HepG2 (cell line): ENCODE measurements around the gene FAM174C. TPM values are rescaled to one million over a fixed set of nuclear protein-coding genes. Genes with fewer than 3 reads are reported as not detected.

Experiments used
- BRF2 ChIP-seq: sonication (generic); formaldehyde crosslinking; IDR thresholded peaks from 2 replicates; pipeline ENCODE4 v1.8.1; 2022; ENCODE audit warnings: mild to moderate bottlenecking, missing genetic modification reagents
- CBX5 ChIP-seq: sonication (generic); formaldehyde crosslinking; IDR thresholded peaks from 2 replicates; pipeline ENCODE4 v1.4.0; 2020; ENCODE audit warnings: missing genetic modification reagents, borderline replicate concordance
- E2F1 ChIP-seq: sonication (generic); formaldehyde crosslinking; IDR thresholded peaks from 2 replicates; pipeline ENCODE4 v1.5.0; 2020; ENCODE audit warnings: missing genetic modification reagents
- FOXO4 ChIP-seq: sonication (generic); formaldehyde crosslinking; conservative IDR thresholded peaks from 2 replicates; pipeline ENCODE4 v1.8.1; 2023; ENCODE audit warnings: missing genetic modification reagents
- HDAC1 ChIP-seq: sonication (generic); formaldehyde crosslinking; IDR thresholded peaks from 2 replicates; pipeline ENCODE4 v1.5.1; 2020; ENCODE audit warnings: mild to moderate bottlenecking, missing genetic modification reagents
- HNRNPH1 ChIP-seq: fragments of 200-400 bp; formaldehyde crosslinking; optimal IDR thresholded peaks from 2 replicates; pipeline ENCODE3; 2017; ENCODE audit warnings: mild to moderate bottlenecking, low read depth, low read length
- JUND ChIP-seq: sonication (generic); formaldehyde crosslinking; IDR thresholded peaks from 2 replicates; pipeline ENCODE4 v1.8.0; 2022; ENCODE audit warnings: mild to moderate bottlenecking, missing genetic modification reagents
- PAXIP1 ChIP-seq: sonication (generic); formaldehyde crosslinking; conservative IDR thresholded peaks from 2 replicates; pipeline ENCODE4 v1.4.0; 2020; ENCODE audit warnings: mild to moderate bottlenecking, missing genetic modification reagents, moderate library complexity
- SYNCRIP ChIP-seq: fragments of 200-400 bp; formaldehyde crosslinking; IDR thresholded peaks from 2 replicates; pipeline ENCODE4 v1.6.1; 2018; ENCODE audit warnings: mild to moderate bottlenecking, low read depth, low read length; ENCODE audit not compliant: insufficient read depth
- ZBTB10 ChIP-seq: sonication (generic); formaldehyde crosslinking; IDR thresholded peaks from 2 replicates; pipeline ENCODE4 v1.4.0; 2020; ENCODE audit warnings: missing genetic modification reagents, borderline replicate concordance
- ZBTB38 ChIP-seq: sonication (generic); formaldehyde crosslinking; IDR thresholded peaks from 2 replicates; pipeline ENCODE4 v1.5.1; 2020; ENCODE audit warnings: mild to moderate bottlenecking, missing genetic modification reagents
- ZBTB44 ChIP-seq: sonication (generic); formaldehyde crosslinking; IDR thresholded peaks from 2 replicates; pipeline ENCODE4 v1.4.0; 2020; ENCODE audit warnings: missing genetic modification reagents
- ZNF180 ChIP-seq: sonication (generic); formaldehyde crosslinking; IDR thresholded peaks from 2 replicates; pipeline ENCODE4 v1.4.0; 2020; ENCODE audit warnings: low read depth, missing genetic modification reagents, borderline replicate concordance
- ZNF598 ChIP-seq: sonication (generic); formaldehyde crosslinking; IDR thresholded peaks from 2 replicates; pipeline ENCODE4 v1.5.1; 2020; ENCODE audit warnings: mild to moderate bottlenecking, missing genetic modification reagents, borderline replicate concordance
- ZNF672 ChIP-seq: sonication (generic); formaldehyde crosslinking; IDR thresholded peaks from 2 replicates; pipeline ENCODE4 v1.8.1; 2022; ENCODE audit warnings: missing genetic modification reagents
- ZNF766 ChIP-seq: sonication (generic); formaldehyde crosslinking; IDR thresholded peaks from 2 replicates; pipeline ENCODE4 v1.5.0; 2020; ENCODE audit warnings: missing genetic modification reagents, borderline replicate concordance
- ZSCAN22 ChIP-seq: sonication (generic); formaldehyde crosslinking; IDR thresholded peaks from 2 replicates; pipeline ENCODE4 v1.4.0; 2020; ENCODE audit warnings: mild to moderate bottlenecking, missing genetic modification reagents
- polyA plus RNA-seq, 8 experiments: library from polyadenylated mRNA; depleted of rRNA in 3 of 8; stranded (reverse) in 7 of 8; unstranded in 1 of 8; fragments of >200 nt; fragmentation: Illumina TruSeq in 4 of 8; extraction: Trizol in 4 of 8; gene quantifications; 2 replicates each; pipeline versions ENCODE4 v1.2.1 to v1.2.3, GENCODE V29; 2011 to 2016; ENCODE audit warnings: low read depth in 4 of 8, missing spikeins in 1 of 8, mixed read lengths in 1 of 8; ENCODE audit not compliant: insufficient read depth in 1 of 8
- total RNA-seq, 5 experiments: library from RNA; depleted of rRNA; stranded (reverse); fragments of >200 nt; fragmentation: Illumina TruSeq; extraction: Trizol; gene quantifications; 2 replicates each; pipeline ENCODE4 v1.2.3, GENCODE V29; 2016; ENCODE audit warnings: low read depth in 1 of 5

Gene FAM174C
- total and polyA plus RNA-seq, 2 of the 13 experiments (the other 11 are each of a cell fraction or from before 2014, with no cell fraction given) = 19.5 to 31.3 TPM

- TF ChIP-seq FOXO4 (CRISPR knock-in tag) (no peak), ZBTB10 (CRISPR knock-in tag) (no peak; the same call in 1 of the 2 replicates), JUND (CRISPR knock-in tag) (no peak), ZNF672 (CRISPR knock-in tag) (no peak), PAXIP1 (CRISPR knock-in tag) (peak; percentile 80), ZBTB38 (no peak), BRF2 (no peak), HDAC1 (CRISPR knock-in tag) (peak; percentile 46; the same call in 1 of the 2 replicates), ZNF766 (CRISPR knock-in tag) (no peak), CBX5 (CRISPR knock-in tag) (0 out of 2 replicates have a peak, but pooled peaks have one; percentile 15), HNRNPH1 (no peak), ZSCAN22 (no peak), E2F1 (CRISPR knock-in tag) (no peak), ZBTB44 (CRISPR knock-in tag) (no peak), SYNCRIP (no peak), ZNF598 (CRISPR knock-in tag) (no peak), ZNF180 (CRISPR knock-in tag) (no peak)
Observed at GRCh38 chr19:1252221-1252820, 23.0 kb upstream of the FAM174C start (continued).
